NCI-H82 (cell line): ENCODE results near the gene SHF.
A peak's percentile ranks its signal among the peaks of the same experiment; 100 is the strongest.

Source experiments
- DNase-seq: peaks from one replicate; lab custom pipeline; 2025; lab: John Stamatoyannopoulos, UW

Gene SHF

DNA sequence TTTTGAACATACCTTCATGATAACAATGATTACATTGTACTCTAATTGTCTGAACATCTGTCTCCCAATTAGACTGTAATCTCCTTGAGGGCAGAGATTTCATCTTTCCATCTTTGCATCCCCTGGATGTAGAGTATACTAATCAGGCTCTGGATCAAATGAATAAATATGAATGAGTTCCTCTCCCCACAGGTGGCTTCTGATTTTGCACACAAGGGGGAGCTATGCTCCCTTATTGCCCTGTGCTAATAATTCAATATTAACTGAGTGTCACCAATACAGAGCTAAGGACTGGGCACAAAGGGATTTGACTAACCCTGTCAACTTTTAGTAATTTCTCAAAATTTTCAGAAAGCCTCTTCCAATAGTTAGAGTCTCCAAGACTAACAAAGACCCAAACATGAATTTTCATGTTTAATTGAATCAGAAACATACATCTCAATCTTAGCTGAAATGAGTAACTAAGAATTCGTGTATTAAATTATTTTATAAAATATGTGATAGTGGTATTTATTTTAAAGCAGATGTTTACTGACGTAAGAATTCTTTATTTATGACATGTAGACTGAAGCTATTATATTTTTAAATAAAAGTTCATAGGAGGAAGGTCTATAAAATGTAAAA lies 61.1 kb downstream of the SHF start:
- DNase-seq: peak; percentile 77

DNA sequence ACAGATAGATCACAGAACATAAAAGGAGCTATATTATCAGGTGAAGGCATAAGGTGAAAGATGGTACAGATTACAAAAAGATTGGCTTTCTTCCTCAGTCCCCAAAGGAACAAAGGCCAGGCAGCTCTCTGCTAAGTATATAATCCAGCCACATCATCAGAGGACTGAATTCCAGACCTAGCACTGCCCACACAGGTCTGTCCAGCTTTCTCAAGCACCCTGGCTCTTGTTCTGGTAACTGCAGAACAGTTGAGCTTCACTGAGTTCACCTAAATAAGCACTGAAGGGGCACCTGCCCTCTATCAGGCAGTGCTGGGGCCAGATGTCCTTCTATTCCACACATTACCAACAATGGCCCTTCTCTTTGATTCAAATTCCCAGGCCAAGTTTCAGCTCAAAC lies 64.4 kb downstream of the SHF start:
- DNase-seq: no peak

GRCh38 chr15:45122719-45123118 lies 65.0 kb downstream of the SHF start:
- DNase-seq: no peak

- DNase-seq: no peak
Observed at GRCh38 chr15:45121706-45122417, 65.9 kb downstream of the SHF start.

- DNase-seq: no peak
Observed at GRCh38 chr15:45121020-45121419, 66.7 kb downstream of the SHF start.

- DNase-seq: no peak
Observed at GRCh38 chr15:45120081-45120972, 67.4 kb downstream of the SHF start.

DNA sequence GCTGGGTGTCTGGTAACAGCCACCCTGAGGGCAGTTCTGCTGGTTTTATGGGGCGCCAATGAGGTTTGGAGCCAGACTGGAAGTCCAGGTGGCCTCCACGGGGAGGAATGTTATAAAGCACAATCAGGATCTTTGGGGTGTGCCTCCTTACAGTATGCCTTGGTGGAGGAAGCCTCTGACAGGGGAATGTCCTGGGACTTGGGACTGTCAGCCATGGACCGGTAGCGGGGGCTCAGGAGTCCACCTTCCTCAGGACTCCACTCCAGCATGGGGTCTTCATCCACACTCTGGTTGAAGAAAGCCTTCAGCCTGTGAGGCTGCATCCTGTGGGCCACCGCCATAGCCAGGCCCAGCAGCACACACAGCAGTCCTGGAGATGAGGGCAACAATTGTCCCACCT lies 68.8 kb downstream of the SHF start:
- DNase-seq: no peak

GRCh38 chr15:45118131-45118588 lies 69.6 kb downstream of the SHF start:
- DNase-seq: peak; percentile 95

DNA sequence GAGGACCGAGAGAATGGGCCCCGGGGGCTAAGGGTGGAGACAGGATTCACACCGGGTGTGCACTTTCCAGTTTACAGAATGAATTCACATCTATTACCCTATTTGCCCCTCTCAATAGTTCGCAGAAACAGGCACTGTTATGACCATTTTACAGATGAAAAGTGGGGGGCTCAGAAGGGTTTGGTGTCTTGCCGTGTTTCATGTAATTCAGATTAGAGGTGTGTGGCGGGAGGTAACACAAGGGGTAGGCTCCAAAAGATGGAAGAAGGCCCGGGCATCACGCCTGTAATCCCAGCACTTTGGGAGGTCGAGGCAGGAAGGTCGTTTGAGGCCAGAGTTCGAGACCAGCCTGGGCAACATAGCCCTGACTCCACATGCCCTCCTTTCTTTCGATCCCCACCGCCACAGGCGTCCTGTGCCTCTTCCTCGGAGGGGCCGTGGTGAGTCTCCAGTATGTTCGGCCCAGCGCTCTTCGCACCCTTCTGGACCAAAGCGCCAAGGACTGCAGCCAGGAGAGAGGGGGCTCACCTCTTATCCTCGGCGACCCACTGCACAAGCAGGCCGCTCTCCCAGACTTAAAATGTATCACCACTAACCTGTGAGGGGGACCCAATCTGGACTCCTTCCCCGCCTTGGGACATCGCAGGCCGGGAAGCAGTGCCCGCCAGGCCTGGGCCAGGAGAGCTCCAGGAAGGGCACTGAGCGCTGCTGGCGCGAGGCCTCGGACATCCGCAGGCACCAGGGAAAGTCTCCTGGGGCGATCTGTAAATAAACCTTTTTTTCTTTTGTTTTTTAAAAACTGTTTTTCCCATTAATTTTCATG lies 70.2 kb downstream of the SHF start:
- DNase-seq: no peak
